Stimulated activated CD4-positive, alpha-beta T cell treated with anti-CD3 and anti-CD28 coated beads, Interleukin-15, amount 100 ng/mL, for 1 hour (primary cell): ENCODE results near the gene SERPINA4.
"Not testable (repeated sequence)": the region's sequence is repeated elsewhere in the genome, so short reads cannot be mapped to it uniquely, and the experiment has no call there.

Source experiments
- DNase-seq, 2 donors: peaks; one replicate each; pipeline ENCODE4 v3.0.0-alpha.2; 2020; ENCODE audit warnings: low read depth in 1 of 2, low spot score in 1 of 2

Gene SERPINA4

DNA sequence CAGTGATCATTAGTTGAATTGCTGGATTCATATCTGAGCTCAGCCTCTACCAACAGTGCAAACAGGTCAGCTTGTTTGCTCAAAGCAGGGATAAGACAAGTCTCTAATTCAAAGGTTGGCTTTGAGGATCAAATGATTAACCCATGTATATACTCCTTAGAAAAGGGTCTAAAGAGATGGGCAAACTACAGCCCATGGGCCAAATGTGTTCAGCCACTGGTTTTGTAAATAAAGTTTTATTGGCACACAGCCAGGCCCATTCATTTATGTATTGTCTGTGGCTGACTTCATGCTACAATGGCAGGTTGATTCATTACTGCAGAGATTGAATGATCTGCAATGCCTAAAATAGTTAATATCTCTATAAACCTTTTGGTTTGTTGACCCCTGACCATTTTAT lies 3.1 kb downstream of the SERPINA4 start:
- no peak for DNase-seq

DNA sequence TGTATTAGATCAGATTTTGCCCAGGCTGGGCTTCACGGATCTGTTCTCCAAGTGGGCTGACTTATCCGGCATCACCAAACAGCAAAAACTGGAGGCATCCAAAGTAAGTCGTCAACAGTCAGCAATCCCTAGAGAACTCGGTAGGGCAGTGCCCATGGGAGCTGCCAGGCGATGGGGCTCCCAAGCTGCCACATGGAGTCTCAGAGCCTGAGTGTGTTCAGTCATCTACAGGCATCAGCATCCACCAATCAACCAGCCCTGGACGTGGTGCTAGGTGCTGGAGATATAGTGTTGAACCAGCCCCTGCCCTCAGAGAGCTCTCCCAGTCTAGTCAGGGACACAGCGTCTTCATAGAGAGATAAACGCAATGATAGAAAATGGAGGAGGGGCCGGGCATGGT lies 6.9 kb downstream of the SERPINA4 start:
- DNase-seq = no peak

DNA sequence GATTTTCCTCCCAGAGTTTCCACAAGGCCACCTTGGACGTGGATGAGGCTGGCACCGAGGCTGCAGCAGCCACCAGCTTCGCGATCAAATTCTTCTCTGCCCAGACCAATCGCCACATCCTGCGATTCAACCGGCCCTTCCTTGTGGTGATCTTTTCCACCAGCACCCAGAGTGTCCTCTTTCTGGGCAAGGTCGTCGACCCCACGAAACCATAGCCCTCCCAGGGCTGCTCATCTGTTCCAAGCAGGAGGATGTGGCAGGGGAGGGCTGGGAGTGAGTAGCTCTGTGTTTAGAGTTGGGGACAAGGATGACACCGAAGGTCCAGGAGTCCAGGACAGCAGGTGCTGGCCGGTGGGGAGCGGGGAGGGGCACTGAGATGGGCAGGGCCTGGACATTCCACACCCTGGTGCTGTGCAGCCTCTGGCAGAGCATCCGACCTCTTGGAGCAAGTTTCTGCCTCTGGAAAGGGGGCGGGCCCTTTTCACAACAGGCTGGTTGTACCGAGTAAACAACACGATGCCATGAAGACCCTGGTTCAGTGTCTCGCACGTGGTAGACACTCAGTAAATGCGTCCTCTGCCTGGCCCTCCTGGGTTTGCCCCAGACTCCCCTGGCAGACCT lies 8.2 kb downstream of the SERPINA4 start:
- DNase-seq = no peak

- no peak for DNase-seq
Measured at GRCh38 chr14:94570002-94570400, 8.8 kb downstream of the SERPINA4 start.

- DNase-seq = no peak
Measured at GRCh38 chr14:94570440-94570839, 9.2 kb downstream of the SERPINA4 start.

DNA sequence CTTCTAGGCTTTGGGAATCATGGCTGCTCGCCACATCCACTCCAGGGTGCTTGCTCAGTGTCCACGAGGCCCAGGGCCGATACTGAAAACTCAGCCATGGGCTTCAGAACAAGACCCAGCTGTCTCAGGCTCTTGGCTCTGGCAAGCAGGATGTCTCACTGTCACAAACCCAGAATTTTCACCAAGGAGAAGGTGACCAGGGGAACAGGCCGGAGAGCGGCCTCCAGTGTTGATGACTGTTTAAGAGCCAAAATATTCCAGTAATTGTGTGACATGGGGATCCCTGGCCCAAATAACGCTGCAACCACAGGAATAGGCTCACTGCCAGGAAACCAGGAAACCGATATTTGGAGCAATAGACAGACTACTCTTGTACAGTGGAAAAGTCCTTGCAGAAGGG lies 10.2 kb downstream of the SERPINA4 start:
- no peak for DNase-seq

- DNase-seq = no peak
Measured at GRCh38 chr14:94571950-94572349, 10.7 kb downstream of the SERPINA4 start.

- no peak for DNase-seq
Measured at GRCh38 chr14:94572637-94573303, 11.5 kb downstream of the SERPINA4 start.

DNA sequence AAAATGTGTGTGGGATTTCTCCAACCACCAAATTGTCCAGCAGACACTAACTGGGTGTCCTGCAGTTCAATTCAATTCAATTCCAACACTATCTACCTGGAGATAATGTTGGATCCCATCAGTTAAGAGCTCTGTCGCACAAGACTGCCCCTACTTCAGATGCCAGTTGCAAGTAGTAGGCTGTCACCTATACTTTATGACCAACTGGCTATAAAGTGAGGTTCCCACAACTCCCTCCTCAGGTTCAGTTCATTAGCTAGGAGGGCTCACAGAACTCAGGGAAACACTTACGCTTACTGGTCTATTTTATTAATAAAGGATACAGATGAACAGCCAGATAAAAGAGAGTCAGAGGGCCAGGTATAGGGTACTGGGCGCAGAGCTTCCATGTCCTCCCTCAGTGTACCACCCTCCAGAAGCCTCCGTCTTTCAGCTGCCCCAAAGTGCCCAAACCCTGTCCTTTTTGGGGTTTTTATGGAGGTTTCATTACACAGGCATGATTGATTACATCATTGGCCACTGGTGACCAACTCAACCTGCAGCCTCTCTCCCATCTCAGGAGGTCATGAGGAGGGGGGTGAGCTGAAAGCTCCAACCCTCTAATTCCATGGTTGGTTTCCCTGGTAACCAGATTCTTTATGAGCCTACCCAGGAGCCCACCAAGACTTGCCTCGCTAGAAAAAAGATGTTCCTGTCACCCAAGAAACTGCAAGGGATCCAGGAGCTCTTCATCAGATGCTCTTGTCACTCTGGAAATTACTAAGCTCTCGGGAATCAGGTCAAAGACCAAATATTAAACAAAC lies 12.4 kb downstream of the SERPINA4 start:
- no peak for DNase-seq

DNA sequence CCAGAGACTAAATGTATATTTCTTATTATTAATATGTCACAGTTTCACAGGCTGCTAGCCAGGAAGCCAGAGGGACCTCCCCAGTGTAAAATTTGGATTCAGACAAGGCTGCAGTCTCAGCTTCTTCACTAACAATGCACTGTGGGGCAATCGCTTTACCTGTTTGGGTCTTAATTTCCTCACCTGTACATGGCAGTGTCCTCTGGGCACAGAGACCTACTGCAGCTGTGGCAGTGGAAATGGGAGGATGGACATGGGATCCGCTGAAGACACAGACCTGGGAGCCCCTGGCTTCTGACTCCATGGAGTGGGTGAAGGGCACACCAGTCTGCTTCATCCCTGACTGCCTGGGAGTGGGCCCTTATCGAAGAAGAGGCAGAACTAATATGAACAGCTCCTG lies 13.1 kb downstream of the SERPINA4 start:
- DNase-seq = no peak

GRCh38 chr14:94575730-94576585 lies 14.7 kb downstream of the SERPINA4 start:
- no peak for DNase-seq

- not testable (repeated sequence) for DNase-seq
Measured at GRCh38 chr14:94577472-94577871, 16.2 kb downstream of the SERPINA4 start.

DNA sequence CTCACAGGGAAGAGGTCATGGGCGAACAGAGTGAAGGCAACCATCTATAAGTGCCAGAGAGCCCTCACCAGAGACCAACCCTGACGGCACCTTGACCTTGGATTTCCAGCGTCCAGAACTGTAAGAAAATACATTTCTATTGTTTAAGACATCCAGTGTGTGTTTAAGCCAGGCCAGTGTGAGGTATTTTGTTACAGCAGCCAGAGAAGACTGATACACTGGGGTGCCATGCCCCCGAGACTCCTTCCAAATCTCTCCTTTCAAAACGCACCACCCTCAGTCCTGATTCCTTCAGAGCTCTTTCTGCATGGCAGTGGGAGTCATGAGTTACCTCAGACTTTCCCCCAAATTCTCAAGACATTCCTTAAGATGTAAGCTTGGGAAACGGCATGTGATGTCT lies 17.5 kb downstream of the SERPINA4 start:
- DNase-seq = no peak

DNA sequence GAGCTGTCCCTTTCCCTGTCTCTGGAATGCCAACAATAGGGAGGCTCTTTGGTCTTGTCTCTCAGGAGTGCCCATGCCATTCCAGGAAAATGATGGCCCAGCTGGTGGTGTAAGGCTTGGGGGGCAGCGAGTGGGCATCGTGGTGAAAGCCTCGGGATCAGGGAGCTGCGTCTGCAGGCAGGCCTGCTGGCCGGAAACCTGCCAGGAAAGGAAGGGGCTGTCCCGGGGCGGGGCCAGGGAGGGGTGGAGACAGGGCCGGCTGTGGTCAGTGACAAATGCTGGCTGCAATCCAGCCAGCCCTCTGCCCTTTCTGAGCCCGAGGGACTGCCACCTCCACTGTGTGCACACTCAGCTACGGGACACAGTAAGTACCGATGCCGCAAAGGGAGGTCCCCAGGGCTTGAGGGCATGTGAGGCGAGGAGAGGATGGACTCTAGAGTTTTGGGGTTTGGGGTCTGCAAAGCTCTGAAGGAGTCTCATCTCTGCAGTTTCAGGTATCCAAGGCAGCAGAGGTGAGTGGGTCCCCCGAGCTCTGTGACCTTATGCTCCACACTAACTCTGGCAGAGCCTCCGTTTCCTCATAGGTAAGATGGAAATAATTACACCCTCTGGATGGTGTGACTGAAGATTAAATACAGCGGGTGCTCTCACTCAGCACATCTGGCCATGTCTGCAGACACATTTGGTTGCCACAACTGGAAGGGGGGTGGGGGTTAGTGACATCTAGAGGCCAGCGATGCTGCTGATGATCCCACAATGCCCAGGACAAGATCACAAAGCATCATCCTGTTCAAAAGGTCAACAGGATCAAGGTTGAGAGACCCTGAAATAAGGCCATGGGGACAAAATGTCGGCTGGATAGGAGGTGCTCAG lies 20.1 kb downstream of the SERPINA4 start, which contains the start of gene SERPINA5:
TSS of gene SERPINA5 (plus strand) at position 300 of the 873 bp plus-strand sequence. CDS start 5,937 bp downstream, outside the sequence.
- DNase-seq = no peak

DNA sequence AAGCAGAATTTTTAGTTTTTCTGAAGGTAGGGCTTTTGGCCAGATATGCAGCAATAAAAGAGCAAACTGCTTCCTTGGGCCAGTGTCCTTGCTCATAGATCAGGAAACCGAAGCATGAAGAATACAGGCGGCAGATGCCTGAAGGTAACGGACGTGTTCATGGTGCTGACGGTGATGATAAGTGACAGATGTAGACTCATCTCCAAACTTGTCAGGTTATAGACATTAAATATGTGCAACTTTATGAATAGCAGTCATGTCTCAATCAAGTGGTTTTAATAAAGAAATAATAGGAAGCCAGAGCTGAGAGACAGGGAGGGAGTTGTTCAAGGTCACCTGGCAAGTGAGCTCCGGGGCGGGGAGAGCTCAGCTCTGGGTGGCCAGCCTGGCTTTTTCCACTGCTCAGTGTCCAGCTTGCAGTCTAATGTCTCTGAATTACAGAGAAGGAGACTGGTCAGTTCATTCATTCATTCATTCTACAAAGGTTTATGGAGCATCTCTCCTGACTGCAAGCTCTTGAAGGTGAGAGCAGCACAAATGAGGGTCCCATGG lies 21.0 kb downstream of the SERPINA4 start:
- no peak for DNase-seq

DNA sequence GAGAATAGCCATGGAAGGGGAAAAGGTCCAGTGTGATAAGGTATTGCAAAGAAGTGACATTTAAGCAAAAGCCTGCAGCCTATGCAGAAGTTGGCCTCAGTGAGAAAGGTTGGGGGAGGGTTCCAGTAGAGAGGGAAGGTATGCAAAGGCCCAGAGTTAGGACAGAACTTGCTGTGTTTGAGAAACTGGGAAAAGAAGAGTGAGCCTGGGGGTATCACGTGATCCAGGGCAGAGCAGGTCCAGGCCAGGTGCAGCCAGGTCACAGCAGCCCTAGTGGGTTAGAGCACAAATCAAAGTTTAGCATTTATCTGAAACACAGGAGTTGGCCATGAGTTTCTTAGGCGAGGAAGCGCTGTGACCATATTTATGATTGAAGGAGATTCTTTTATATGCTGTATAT lies 21.6 kb downstream of the SERPINA4 start:
- no peak for DNase-seq

DNA sequence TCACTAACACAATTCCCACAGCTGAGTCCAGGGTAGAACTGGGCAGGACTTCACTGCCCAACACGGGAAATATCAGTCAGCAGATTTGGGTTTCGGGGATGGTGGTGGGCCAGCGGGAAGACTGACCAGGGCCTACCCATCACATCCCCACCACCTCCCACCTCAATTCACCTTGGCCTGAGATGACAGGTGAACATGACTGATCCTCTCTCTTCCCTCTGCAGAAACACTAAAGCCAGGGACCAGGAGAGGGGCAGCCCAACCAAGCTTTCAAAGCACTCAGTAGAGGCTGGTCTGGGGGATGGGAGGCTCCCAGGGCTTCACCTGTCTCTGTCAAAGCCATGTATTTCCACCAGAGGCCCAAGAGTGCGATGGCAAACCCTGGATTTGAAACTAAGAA lies 22.3 kb downstream of the SERPINA4 start:
- DNase-seq = no peak

GRCh38 chr14:94584591-94585280 lies 23.5 kb downstream of the SERPINA4 start:
- DNase-seq = no peak

DNA sequence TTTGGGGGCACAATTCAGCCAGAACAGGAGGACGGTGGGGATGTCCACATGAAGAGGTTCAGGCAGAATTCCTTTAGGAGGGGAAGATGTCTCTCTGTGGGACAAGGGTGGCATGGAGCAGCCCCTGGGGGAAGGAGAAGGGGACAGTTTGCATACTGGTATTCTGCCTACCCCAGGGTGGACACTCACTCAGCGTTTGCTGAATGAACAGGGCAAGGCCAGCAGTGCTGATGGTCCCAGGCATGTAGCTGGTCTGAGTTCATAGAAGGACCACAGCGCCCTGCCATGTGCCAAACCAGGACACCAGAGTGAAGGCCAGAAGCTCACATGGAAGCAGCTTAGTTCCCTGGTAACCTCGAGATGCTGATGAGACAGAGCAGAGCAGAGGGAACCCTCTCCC lies 25.4 kb downstream of the SERPINA4 start:
- no peak for DNase-seq
